ENCODE measurements around the gene KDF1.
A peak's percentile ranks its signal among the peaks of the same experiment; 100 is the strongest.

KDF1 gene

GRCh38 chr1:26959722-26960624 lies at the start of gene KDF1:
Gene KDF1, minus strand, starts transcription at chr1:26960468. Its CDS starts 8,088 bp downstream, at chr1:26952380.
- DNase-seq (ENCODE audit: low read depth), result peak; percentile 11

GRCh38 chr1:27009601-27010197 lies 49.4 kb upstream of the KDF1 start:
- DNase-seq (ENCODE audit: low read depth), result no peak

- DNase-seq (ENCODE audit: low read depth), result no peak
These were observed 47.8 kb upstream of the KDF1 start for GRCh38 chr1:27007909-27008582.

- DNase-seq (ENCODE audit: low read depth), result no peak
These were observed 46.4 kb upstream of the KDF1 start for GRCh38 chr1:27006683-27007082.

GRCh38 chr1:27005648-27006496 lies 45.6 kb upstream of the KDF1 start:
- DNase-seq (ENCODE audit: low read depth), result no peak

- no peak for DNase-seq (ENCODE audit: low read depth)
These were observed 44.9 kb upstream of the KDF1 start for GRCh38 chr1:27005166-27005530.

- DNase-seq (ENCODE audit: low read depth), result no peak
These were observed 44.4 kb upstream of the KDF1 start for GRCh38 chr1:27004471-27005165.

- no peak for DNase-seq (ENCODE audit: low read depth)
These were observed 43.6 kb upstream of the KDF1 start for GRCh38 chr1:27003745-27004470.

- DNase-seq (ENCODE audit: low read depth), result no peak
These were observed 41.5 kb upstream of the KDF1 start for GRCh38 chr1:27001570-27002360.

- DNase-seq (ENCODE audit: low read depth), result no peak
These were observed 40.7 kb upstream of the KDF1 start for GRCh38 chr1:27000817-27001460.

- DNase-seq (ENCODE audit: low read depth), result no peak
These were observed 40.0 kb upstream of the KDF1 start for GRCh38 chr1:27000090-27000816.

GRCh38 chr1:26999440-26999987 lies 39.2 kb upstream of the KDF1 start:
- DNase-seq (ENCODE audit: low read depth), result no peak

- DNase-seq (ENCODE audit: low read depth), result no peak
These were observed 38.4 kb upstream of the KDF1 start for GRCh38 chr1:26998429-26999300.

GRCh38 chr1:26996665-26997064 lies 36.4 kb upstream of the KDF1 start:
- no peak for DNase-seq (ENCODE audit: low read depth)

- no peak for DNase-seq (ENCODE audit: low read depth)
These were observed 35.8 kb upstream of the KDF1 start for GRCh38 chr1:26996024-26996423.

- no peak for DNase-seq (ENCODE audit: low read depth)
These were observed 34.7 kb upstream of the KDF1 start for GRCh38 chr1:26994787-26995517.

All from stimulated activated CD8-positive, alpha-beta memory T cell treated with anti-CD3 and anti-CD28 coated beads, Interleukin-12 subunit alpha, Interleukin-12 subunit beta, amount 100 ng/mL, for 1 hour (primary cell).